CD4-positive, alpha-beta T cell treated with Interleukin-6 at 100 ng/mL for 8 hours (primary cell): ENCODE measurements around the gene JPH3.

Source experiments
- DNase-seq: peaks from one replicate; pipeline ENCODE4 v3.0.0-alpha.2; 2020; ENCODE audit warnings: mixed read lengths, low spot score

JPH3 gene

DNA sequence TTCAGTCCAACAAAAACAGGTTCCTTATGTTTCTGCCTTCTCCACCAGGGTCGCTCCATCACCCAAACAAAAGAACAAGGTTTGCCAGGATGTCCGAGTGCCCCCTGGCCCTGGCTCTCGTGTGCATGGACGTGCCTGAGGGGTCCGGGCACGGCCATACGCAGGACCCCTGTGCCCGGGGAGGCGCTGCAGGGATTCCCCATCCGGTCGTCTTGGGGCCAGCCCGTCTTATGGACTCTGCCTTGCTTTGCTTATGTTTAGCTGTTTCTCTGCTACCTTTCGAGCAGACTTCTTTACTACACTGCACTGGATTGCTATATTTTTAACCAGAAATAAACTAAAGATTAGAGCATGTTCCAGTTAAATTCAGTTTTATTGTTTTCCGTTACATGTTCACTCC lies 95.5 kb downstream of the JPH3 start:
- DNase-seq: no peak

DNA sequence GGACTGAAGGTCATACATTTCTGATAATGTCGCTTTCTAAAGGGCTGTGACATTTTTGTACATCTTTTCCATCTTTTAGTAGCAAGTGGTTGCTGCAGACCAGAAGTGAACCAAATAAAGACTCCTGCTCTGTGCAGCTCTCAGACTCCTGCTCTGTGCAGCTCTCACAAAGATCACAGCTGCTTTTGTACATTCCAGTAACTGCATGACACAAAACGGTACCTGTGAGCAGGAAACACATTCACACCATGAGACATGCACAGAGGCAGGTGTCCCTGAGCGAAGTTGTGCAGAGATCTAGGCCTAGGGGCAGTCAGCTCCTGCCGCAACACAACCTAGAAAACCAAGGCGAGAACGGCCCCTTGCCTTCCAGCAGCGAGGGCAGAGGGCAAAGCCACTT lies 95.9 kb downstream of the JPH3 start:
- DNase-seq: no peak

DNA sequence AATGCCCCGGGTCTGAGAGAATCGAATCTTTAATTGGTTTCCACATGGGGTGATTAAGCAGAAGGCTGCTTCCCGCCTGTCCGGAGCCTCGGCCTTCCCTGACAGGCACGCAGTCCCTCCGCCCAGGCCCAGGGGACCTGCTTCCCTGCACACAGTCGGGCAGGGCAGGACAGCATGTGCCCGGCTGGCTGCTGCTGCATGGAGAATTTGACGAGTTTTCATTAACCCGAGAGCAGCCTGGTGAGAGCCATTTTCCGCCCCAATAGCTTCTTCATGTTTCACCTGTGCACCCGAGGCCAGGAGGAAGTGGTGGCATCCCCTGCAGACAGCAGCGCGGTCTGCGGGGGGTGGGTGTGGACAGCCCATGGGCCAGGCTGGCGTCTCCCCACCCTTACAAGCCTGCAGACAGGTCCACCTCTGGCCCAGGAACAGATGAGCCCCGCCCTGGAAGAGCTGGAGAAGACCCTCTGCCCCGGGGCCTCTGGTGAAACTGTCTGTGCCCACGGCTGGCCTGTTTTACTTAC lies 96.4 kb downstream of the JPH3 start:
- DNase-seq: no peak

DNA sequence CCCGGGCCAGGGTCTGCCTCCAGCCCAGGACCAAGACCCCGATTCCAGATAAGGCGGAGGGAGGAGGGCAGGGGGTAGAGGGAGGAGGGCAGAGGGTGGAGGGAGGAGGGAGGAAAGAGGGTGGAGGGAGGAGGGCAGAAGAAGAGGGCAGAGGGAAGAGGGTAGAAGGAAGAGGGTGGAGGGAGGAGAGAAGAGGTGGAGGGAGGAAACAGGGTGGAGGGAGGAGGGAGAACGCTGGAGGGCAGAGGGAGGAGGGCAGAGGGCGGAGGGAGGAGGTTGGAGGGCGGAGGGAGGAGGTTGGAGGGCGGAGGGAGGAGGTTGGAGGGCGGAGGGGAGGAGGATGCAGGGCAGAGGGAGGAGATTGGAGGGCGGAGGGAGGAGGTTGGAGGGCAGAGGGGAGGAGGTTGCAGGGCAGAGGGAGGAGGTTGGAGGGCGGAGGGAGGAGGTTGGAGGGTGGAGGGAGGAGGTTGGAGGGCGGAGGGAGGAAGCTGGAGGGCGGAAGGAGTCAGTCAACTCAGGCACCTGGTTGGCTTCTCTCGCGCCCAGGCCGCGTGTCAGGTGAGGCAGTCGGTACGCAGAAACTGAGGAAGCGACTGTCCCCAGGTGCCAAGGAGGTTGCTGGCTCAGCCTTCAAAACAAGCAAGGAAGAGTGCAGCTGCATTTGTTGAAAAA lies 98.2 kb downstream of the JPH3 start:
- DNase-seq: peak; percentile 36

- no peak for DNase-seq
Observed at GRCh38 chr16:87701078-87701460, 98.8 kb downstream of the JPH3 start.

GRCh38 chr16:87701505-87701921 lies 99.2 kb downstream of the JPH3 start:
- no peak for DNase-seq

DNA sequence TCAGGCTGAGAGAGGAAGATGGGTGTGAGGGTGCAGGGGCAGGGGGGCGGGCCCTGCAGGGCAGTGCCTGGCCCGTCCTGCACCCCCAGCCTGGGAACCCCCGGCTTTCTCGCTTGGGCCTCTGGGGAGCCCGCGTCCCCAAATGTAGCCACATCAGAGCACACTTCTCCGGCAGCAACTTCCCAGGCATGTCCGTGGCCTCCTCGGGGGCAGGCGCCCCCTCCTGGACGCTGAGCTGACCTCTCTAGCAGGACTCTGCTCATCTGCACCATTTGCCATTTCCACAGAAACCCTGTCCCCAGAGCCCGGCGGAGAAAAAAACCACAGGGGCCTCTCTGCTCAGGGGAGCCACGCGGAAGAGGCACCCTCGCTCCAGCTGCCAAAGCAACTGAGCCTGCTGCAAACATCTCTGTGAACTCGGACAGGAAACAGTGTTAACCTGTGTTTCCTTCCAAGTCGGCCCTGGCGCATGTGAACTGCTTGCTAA lies 100.1 kb downstream of the JPH3 start:
- DNase-seq: peak; percentile 28

DNA sequence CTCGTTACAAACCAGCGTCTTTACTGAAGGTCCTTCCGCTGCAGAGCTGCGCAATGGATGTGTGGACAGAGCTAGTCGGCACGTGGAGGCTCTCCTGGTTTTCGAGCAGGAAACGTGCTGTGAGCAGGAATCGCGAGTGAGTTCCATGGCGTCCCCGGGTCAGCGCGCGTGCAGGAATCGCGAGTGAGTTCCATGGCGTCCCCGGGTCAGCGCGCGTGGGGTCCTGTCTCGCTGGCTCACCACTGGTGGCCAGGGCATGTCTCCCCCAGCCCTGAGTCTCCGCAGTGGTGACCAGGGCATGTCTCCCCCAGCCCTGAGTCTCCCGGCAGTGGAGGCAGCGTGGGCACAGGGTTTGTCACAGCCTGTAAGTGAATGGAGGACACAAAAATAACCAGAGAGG lies 100.8 kb downstream of the JPH3 start:
- no peak for DNase-seq

GRCh38 chr16:87703835-87704375 lies 101.6 kb downstream of the JPH3 start:
- DNase-seq: no peak

GRCh38 chr16:87704754-87705353 lies 102.5 kb downstream of the JPH3 start:
- DNase-seq: no peak

DNA sequence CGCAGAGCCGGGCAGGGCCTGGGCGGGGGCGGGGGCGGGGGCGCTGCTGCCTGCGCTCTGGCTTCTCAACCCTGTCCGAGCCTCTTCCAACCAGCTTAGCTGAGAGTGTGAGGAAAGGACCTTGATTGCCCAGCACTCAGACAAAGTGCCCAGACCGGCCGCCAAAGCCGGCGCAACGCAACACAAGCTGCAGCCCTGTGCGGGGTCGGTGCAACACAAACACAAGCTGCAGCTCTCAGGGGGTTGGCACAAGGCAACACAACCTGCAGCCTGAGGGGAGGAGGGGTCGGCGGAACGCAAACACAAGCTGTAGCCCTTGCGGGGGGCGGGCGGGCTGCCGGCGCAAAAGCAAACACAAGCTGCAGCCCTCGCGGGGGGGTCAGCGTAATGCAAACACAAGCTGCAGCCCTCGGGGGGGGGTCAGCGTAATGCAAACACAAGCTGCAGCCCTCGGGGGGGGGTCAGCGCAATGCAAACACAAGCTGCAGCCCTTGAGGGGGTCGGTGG lies 103.5 kb downstream of the JPH3 start:
- no peak for DNase-seq

DNA sequence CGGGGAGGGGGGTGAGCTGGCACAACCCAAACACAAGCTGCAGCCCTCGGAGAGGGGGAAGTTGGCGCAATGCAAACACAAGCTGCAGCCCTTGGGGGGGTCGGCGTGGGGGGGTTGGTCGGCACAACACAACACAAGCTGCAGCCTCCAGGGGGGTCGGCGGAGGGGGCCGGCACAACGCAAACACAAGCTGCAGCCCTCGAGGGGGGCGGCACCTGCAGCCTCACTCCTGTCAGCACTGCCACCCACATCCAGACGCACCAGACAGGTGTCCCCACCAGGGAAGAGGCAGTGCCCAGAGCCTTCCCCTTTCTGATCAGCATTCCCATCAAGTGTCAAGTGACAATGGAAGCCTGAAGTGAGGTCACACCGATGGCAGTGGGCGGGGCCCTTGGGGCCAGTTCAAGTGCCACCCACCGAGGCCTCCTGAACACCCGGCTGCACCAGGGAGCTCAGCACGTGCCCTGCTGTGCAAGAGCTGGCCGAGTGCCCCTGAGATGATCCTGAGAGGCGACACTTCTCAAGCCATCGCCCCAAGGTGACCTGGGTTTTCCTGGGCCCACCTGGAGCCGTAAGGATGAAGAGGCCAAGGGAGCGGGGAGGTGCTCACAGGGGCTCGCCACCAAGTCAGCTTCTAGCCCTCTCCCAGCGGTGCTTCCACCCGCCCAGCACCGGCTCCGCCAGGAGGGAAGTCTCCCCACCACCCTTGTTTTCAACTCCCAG lies 104.1 kb downstream of the JPH3 start:
- no peak for DNase-seq

GRCh38 chr16:87707097-87707496 lies 104.8 kb downstream of the JPH3 start:
- DNase-seq: no peak

DNA sequence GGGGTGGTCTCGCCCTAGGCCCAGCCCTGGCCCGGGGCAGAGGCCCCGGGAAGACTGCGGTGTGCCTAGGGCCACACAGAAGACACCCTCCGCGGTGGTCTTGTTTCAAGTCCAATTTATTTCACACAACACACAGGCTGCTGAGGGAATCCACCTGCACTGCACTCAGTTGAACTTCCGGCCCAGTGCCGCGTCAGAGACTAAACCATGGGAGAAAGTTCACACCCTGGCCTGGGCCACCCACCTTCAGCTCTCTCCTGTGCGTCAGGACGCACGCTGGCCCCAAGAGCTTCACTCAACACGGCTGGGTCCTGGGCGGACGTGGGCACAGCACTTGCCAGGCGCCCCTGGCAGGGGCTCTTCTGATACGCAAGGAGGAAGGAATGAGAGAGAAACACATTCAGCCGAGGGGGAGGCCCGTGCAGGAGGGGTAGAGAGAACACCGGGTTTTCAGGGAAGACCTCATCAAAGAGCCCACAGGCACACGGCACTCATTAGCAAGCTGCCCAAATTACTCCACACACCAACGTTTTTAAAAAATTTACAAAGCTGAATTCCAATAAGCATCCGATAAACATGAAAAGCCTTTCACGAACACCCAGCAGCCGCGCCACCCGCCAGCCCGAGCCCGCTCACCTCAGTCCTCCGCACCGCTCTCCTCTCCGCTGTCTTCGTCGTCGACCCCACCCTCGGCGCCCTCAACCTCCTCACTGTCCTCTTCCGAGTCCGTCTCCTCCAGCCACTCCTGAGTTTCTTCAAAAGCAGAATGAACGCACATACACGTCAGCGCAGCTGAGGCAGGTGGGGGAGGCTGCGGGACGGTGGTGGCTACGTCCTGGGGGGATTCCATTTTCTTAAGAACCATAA lies 105.6 kb downstream of the JPH3 start:
- no peak for DNase-seq

- DNase-seq: no peak
Observed at GRCh38 chr16:87708881-87709638, 106.8 kb downstream of the JPH3 start.

DNA sequence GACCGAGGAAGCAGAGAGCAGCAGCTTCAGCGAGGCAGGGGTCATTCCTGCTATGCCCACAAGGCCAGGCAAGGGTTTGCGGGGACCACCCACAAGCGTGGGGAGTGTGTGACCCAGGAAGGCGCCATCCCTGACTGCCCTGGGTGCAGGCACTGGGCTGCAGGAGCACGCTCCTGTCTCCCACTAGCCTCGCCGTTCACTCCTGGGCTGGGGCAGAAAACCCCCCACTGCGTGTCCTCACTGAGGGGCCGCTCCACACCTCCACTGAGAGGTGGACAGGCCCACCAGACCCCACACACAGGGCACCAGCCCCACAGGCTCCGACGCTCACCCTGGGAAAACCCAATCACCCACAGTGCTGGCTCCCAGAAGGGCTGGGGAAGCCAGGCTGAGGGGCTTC lies 107.4 kb downstream of the JPH3 start:
- DNase-seq: no peak

- DNase-seq: no peak
Observed at GRCh38 chr16:87710887-87711286, 108.6 kb downstream of the JPH3 start.

- DNase-seq: no peak
Observed at GRCh38 chr16:87712184-87712762, 110.0 kb downstream of the JPH3 start.

GRCh38 chr16:87713451-87714229 lies 111.3 kb downstream of the JPH3 start:
- peak; percentile 63 for DNase-seq

DNA sequence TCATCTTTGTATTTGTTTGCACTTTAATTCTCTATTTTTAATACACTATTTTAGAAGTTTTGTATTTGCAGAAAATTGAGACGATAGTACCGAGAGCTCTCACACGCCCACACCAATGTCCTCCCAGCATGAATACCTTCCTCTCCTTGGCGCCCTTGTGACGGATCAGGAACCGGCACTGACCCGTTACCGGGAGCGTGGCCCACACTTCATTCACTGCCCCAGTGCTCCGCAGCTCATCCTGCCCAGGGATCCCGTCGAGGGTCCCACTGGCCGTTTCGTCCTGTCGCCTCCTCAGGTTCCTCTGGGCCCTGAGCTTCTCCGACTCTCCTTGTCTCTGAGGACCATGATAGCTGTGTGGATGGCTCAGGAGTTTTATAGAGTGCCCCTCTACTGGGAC lies 112.9 kb downstream of the JPH3 start:
- DNase-seq: no peak
